Stimulated activated naive B cell treated with anti-CD40 and anti-IgM and Interleukin-4, amounts not matched to agents 10 μg/mL and 1 μg/mL and 100 μg/mL, for 72 hours (primary cell): ENCODE measurements around the gene C11orf24.
"Not testable (repeated sequence)": the region's sequence is repeated elsewhere in the genome, so short reads cannot be mapped to it uniquely, and the experiment has no call there.

ENCODE experiments used
- ATAC-seq, 2 donors: fragments of 150-1000 bp; cut with Tn5 transposase; replicated peaks; 2 replicates each; pipeline ENCODE4 v1.10.0; 2021; ENCODE audit warnings: moderate library complexity in 1 of 2
- DNase-seq: peaks from one replicate; pipeline ENCODE4 v3.0.0; 2021
- H3K27ac Mint-ChIP-seq: one replicate; pipeline ENCODE4 v1.8.0; 2022; ENCODE audit warnings: mild to moderate bottlenecking, mixed read lengths
- H3K27me3 Mint-ChIP-seq, 2 donors: one replicate each; pipeline ENCODE4 v1.8.0; 2022; ENCODE audit warnings: mixed read lengths in 2 of 2
- H3K36me3 Mint-ChIP-seq, 2 donors: one replicate each; pipeline ENCODE4 v1.8.0; 2022; ENCODE audit warnings: mixed read lengths in 2 of 2, mild to moderate bottlenecking in 1 of 2
- H3K4me1 Mint-ChIP-seq, 2 donors: one replicate each; pipeline ENCODE4 v1.8.0; 2022; ENCODE audit warnings: mixed read lengths in 2 of 2, mild to moderate bottlenecking in 1 of 2
- H3K4me3 Mint-ChIP-seq, 2 donors: one replicate each; pipeline ENCODE4 v1.8.0; 2022; ENCODE audit warnings: mild to moderate bottlenecking in 2 of 2, mixed read lengths in 2 of 2, moderate library complexity in 1 of 2
- H3K9me3 Mint-ChIP-seq, 2 donors: one replicate each; pipeline ENCODE4 v1.8.0; 2022; ENCODE audit warnings: mixed read lengths in 2 of 2, mild to moderate bottlenecking in 1 of 2

The C11orf24 gene

DNA sequence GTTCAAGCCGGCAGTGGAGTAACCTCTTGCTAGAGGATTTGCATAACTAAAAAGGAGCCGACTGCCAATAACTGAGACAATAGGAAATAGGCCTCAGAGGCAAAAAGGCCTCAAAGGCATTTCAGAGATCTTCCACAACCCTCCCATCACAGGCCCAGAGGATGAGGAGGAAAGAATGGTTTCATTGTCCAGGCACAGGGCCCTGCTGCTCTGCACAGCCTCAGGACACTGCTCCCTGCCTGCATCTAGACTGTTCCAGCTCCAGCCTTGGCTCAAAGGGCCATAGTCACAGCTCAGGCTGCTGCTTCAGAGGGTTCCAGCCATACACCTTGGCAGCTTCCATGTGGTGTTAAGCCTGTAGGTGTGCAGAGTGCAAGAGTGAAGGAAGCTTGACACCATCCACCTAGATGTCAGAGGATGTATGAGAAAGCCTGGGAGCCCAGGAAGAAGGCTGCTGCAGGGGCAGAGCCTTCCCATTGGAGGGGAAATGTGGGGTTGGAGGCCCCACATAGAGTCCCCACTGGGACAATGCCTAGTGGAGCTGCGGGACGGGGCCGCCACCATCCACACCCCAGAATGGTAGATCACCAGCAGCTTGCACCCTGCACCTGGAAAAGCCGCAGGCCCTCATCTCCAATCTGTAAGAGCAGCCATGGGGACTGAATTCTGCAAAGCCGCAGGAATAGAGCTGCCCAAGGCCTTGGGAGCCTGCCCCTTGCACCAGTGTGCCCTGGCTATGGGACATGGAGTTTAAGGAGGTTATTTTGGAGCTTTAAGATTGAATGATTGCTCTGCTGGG lies 32.4 kb upstream of the C11orf24 start:
- peaks cover 1 to 4% of the 10 kb centered on the region in 2 donors for H3K9me3 Mint-ChIP-seq

DNA sequence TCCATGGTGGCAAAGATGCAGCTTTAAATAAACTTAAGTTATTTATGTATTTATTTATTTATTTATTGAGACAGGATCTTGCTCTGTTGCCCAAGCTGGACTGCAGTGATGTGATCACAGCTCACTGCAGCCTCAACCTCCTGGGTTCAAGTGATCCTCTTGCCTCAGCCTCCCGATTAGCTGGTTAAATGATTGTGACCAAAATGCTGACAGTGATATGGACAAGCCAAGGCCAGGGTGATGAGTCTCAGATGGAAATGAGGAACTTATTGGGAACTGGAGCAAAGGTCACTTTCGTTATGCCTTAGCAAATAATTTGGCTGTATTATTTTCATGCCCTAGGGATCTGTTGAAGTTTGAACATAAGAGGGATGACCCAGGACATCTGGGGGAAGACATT lies 31.3 kb upstream of the C11orf24 start:
- Mint-ChIP-seq H3K4me3 (no peak overlapping the region), H3K9me3 (peaks cover 1 to 4% of the 10 kb centered on the region in 2 donors), H3K27me3 (no peaks in the 10 kb centered on the region), H3K27ac (no peak overlapping the region), H3K36me3 (peaks cover 3% of the 10 kb centered on the region in 2 donors), H3K4me1 (peaks cover 8 to 11% of the 10 kb centered on the region in 2 donors)
- DNase-seq (no peak), ATAC-seq (peak; percentile 42 to 60)

More for the DNA sequence above, 32.4 kb upstream of the C11orf24 start:
- no peaks in the 10 kb centered on the region for H3K27me3 Mint-ChIP-seq
- peaks cover 3% of the 10 kb centered on the region in 2 donors for H3K36me3 Mint-ChIP-seq
- no peak for ATAC-seq
- peaks cover 8 to 11% of the 10 kb centered on the region in 2 donors for H3K4me1 Mint-ChIP-seq
- DNase-seq: no peak
- H3K4me3 Mint-ChIP-seq: no peak overlapping the region
- no peak overlapping the region for H3K27ac Mint-ChIP-seq

DNA sequence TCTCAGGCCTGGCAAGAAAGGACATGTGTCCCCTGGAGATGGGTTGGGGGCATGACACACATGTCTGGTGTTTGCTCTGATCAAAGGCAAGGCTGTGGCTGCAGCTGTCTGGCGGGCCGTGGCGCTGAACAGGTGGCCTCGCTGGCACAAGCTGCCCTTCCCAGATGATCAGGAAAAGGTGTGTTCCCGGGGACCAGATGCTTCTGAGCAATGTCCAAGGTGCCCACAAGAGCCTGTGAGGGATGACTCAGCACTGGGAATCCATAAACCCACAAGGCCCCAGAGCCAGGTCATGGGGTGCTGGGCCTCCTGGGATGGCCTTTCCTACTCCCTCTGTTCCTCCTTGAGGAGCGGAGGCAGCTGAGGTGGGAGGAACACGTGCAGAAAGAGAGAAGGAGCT lies 30.9 kb upstream of the C11orf24 start:
- DNase-seq (no peak), ATAC-seq (no peak)
- Mint-ChIP-seq H3K9me3 (peaks cover 1 to 4% of the 10 kb centered on the region in 2 donors), H3K27ac (no peak overlapping the region), H3K36me3 (peaks cover 3% of the 10 kb centered on the region in 2 donors), H3K4me1 (peaks cover 11 to 14% of the 10 kb centered on the region in 2 donors), H3K27me3 (no peaks in the 10 kb centered on the region), H3K4me3 (no peak overlapping the region)

DNA sequence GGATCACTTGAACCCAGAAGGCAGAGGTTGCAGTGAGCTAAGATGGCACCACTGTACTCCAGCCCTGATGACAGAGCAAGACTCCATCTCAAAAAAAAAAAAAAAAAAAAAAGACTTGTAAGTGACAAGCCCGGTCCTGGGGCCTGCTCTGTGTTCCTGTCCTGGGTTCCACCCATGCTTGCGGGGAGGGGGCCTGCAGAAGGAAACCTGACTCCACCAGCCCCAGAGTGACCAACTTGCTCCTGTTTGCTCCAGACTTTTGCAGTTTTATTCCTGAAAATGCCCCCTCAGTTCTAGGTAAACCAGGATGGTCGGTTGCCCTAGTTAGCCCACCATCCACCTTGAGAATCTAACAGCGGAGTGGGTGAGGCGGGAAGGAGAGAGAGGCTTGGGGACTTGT lies 30.5 kb upstream of the C11orf24 start:
- peaks cover 1 to 4% of the 10 kb centered on the region in 2 donors for H3K9me3 Mint-ChIP-seq
- peaks cover 3% of the 10 kb centered on the region in 2 donors for H3K36me3 Mint-ChIP-seq
- H3K4me3 Mint-ChIP-seq: no peak overlapping the region
- H3K4me1 Mint-ChIP-seq: peaks cover 11 to 17% of the 10 kb centered on the region in 2 donors
- DNase-seq (no peak), ATAC-seq (no peak)
- H3K27me3 Mint-ChIP-seq: no peaks in the 10 kb centered on the region
- no peak overlapping the region for H3K27ac Mint-ChIP-seq

DNA sequence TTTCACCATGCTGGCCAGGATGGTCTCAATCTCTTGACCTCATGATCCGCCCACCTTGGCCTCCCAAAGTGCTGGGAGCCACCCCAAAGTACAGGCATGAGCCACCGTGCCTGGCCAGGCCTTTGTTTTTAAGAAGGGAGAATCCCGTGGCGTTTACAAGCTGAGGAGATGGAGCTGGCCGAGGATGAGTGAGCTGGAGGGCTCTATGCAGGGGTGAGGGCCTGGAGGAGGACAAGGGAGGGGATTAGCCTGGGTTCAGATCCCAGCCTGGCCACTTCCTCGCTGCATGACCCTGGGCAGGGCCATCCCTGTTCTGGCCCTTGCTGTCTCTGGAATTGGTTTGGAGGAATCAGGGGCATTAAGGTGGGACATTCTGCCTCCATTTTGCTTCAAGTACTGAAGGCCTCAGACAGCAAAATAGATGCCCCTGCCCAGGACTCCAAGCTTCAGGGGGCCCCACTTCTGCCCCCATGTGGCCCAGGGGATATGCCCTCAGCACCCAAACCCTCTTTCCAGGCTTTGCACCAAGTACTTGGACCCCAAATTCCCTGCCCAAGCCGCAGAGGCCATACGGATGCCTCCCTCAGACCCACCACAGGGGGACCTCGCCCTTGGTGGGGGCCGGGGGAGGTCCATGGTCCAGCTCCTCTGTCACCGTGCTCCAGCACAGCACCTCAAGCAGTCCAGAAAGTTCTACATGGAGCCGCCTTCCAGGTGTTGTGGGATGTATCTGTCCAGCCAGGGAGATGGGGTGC lies 28.5 kb upstream of the C11orf24 start:
- DNase-seq (no peak), ATAC-seq (no peak)
- peaks cover 20 to 33% of the 10 kb centered on the region in 2 donors for H3K4me1 Mint-ChIP-seq
- no peak overlapping the region for H3K27ac Mint-ChIP-seq
- no peak overlapping the region for H3K4me3 Mint-ChIP-seq
- no peaks in the 10 kb centered on the region for H3K27me3 Mint-ChIP-seq
- H3K36me3 Mint-ChIP-seq: peaks cover 3% of the 10 kb centered on the region in 2 donors
- H3K9me3 Mint-ChIP-seq: peaks cover 1 to 4% of the 10 kb centered on the region in 2 donors

DNA sequence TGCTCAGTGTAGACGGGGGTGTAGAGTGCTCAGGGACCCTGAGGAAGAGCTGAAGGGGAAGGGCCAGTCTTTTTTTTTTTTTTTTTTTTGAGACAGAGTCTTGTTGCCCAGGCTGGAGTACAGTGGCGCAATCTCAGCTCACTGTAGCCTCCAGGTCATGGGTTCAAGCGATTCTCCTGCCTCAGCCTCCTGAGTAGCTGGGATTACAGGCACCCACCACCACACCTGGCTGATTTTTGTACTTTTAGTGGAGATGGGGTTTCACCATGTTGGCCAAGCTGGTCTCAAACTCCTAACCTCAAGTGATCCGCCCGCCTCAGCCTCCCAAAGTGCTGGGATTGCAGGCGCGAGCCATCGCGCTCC lies 27.7 kb upstream of the C11orf24 start:
- not testable (repeated sequence) for H3K9me3 Mint-ChIP-seq, H3K27ac Mint-ChIP-seq, H3K4me3 Mint-ChIP-seq, H3K27me3 Mint-ChIP-seq, ATAC-seq, H3K36me3 Mint-ChIP-seq, DNase-seq
- peaks cover 20 to 33% of the 10 kb centered on the region in 2 donors for H3K4me1 Mint-ChIP-seq

DNA sequence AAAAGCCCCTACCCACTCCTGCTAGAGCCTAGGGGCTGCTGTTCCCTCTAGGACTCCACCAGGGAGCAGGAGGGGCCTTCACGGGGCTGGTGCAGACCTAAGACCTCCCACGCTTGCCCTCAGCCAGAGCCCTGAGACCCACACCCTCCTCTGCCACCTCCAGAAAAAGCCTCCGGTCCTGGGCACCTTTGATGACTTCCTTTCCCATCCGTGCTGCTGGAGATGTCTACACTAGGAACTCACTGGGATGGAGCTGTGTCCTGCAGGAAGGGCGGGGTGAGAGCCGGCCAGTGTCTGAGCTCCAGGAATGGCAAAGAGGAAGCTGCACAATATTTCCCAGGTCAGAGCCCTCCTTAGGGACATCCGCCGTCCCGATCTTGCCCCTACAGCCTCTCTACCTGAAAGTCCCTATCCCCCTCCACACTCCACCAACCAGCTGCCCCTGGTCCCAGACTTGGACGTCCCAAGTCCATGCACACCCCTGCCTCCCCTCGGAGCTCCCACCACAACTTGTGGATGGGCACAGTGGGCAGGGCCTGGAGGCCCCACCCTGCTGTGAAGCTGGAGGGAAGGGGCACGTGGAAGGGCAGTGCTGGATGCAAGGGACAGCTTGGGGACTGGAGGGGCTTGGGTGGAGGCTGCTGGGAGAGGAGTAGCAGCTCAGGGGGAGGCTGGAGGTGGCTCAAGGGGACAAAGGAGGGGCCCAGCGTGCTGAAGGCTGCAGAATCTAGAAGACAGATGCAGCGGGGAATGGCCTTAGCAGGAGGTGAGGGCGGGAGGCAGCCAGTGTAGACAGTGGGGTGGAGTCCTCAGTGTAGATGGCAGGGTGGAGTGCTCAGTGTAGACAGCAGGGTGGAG lies 27.1 kb upstream of the C11orf24 start:
- peaks cover 18 to 38% of the 10 kb centered on the region in 2 donors for H3K4me1 Mint-ChIP-seq
- no peak overlapping the region for H3K4me3 Mint-ChIP-seq
- H3K36me3 Mint-ChIP-seq: peaks cover 0 to under 1% of the 10 kb centered on the region in 2 donors
- no peak for ATAC-seq
- no peaks in the 10 kb centered on the region for H3K9me3 Mint-ChIP-seq
- H3K27me3 Mint-ChIP-seq: no peaks in the 10 kb centered on the region
- no peak for DNase-seq
- no peak overlapping the region for H3K27ac Mint-ChIP-seq

DNA sequence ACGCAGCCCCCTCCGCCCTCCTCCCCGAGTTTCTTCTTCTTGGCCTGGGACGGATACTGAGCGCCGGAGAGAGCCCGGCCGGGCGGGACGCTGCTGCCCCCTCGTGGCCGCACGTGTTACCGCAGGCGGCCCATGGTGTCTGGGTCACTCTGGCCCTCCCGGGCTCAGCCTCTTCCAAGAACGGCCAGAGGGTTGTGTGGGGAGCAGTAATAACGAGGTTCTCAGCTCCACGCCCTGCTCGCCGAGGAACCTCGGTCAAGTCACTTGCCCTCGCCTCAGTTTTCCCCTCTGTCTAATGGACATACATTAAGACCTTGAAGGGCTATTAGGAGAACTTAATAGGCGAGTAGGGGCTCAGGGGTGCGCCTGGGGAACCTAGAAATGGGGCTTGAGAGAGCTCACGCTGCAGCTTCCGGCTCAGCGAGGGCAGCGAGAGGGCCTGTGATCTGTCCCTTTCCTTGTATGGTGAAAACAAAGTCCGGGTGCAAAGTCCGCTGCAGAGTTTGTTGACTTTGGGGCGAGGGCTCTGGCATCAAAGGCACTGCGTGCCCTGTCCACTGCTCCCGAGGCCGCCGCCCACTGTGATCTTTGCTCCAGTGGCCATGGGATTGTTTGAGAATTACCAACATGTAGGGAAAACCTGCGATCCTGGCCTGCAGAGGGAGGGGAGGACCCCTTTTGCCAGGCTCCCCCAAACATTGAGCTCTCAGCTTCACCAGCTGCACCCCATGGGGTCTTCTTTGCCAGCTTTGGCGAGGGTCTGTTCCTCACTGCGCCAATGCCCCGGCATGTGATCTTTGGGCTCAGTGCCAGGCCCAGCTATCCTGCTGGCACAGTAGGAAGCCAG lies 26.3 kb upstream of the C11orf24 start:
- H3K4me3 Mint-ChIP-seq: peak overlapping the region; percentile 56 to 60
- peak; percentile 67 for DNase-seq
- H3K27ac Mint-ChIP-seq: no peak overlapping the region
- H3K4me1 Mint-ChIP-seq: peaks cover 21 to 41% of the 10 kb centered on the region in 2 donors
- H3K9me3 Mint-ChIP-seq: no peaks in the 10 kb centered on the region
- peak; percentile 96 to 97 for ATAC-seq
- H3K27me3 Mint-ChIP-seq: no peaks in the 10 kb centered on the region
- H3K36me3 Mint-ChIP-seq: no peaks in the 10 kb centered on the region

DNA sequence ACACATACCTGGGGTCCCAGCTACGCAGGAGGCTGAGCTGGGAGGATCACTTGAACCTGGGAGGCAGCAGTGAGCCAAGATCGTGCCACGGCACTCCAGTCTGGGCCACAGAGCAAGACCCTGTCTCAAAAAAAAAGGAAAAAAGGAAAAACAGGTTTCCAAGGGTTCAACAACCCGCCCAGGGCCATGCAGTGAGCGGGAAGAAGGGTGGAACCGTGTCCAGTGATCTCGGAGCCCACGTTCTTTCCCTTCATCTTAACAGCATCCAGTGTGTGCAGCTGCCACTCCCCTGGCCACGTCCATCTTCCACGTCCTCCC lies 25.7 kb upstream of the C11orf24 start:
- Mint-ChIP-seq H3K27me3 (no peaks in the 10 kb centered on the region), H3K27ac (no peak overlapping the region), H3K36me3 (no peaks in the 10 kb centered on the region), H3K4me1 (peaks cover 21 to 41% of the 10 kb centered on the region in 2 donors), H3K4me3 (peak overlapping the region; percentile 56 to 60), H3K9me3 (no peaks in the 10 kb centered on the region)
- DNase-seq (no peak), ATAC-seq (no peak)

DNA sequence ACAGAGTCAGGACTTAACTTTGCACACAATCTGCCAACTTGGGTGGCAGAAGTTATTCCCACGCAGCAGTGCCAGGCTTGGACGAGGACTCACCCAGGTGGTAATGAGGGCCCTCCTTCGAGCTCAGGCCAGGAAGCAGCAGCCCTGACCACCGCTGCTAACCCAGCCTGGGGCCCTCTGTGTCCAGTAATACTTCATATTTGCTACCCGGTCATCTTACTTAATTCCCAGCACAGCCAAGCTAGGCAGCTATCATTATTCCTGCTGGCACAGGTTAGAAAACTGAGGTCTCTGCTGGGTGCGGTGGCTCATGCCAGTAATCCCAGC lies 25.2 kb upstream of the C11orf24 start:
- no peaks in the 10 kb centered on the region for H3K9me3 Mint-ChIP-seq
- no peaks in the 10 kb centered on the region for H3K36me3 Mint-ChIP-seq
- H3K27me3 Mint-ChIP-seq: no peaks in the 10 kb centered on the region
- peaks cover 21 to 45% of the 10 kb centered on the region in 2 donors for H3K4me1 Mint-ChIP-seq
- ATAC-seq (no peak), DNase-seq (no peak)
- no peak overlapping the region for H3K4me3 Mint-ChIP-seq
- H3K27ac Mint-ChIP-seq: no peak overlapping the region

DNA sequence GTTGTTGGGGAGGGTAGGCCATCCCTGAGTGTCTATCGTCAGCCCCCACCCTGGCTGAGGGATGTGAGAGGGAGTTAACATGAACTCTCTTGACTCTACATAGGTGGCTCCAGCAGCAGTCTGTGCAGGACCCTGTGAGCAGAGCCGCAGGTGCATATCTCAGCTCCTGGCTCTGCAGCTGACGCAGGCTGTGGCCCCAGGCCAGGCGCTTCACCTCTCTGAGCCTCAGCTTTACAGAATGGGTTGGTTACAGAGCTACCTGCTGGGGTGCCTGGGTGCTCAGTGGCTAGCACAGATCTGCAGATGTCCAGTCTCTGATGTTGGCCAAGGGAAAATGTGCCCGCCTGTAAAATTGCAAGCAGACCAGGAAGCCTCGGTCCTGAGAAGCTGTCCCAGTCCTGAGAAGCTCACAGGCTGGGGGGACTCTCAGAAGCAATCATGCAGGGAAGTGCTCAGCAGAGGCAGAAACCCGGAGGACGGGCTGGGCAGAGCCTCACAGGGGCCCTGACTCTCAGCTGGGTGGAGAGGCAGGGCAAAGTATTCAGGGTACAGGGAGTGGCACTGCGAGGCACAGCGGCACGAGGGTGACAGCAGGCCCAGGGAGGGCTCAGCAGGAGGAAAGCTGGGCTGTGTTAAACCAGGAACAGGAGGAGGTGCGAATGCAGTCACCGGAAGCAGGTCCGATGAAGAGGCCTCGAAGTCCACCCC lies 24.7 kb upstream of the C11orf24 start:
- Mint-ChIP-seq H3K27ac (peak overlapping the region; percentile 88), H3K27me3 (no peaks in the 10 kb centered on the region), H3K4me3 (peak overlapping the region; percentile 18 to 67), H3K36me3 (no peaks in the 10 kb centered on the region), H3K9me3 (no peaks in the 10 kb centered on the region), H3K4me1 (peaks cover 21 to 45% of the 10 kb centered on the region in 2 donors)
- peak in 1 of 2 donors; percentile 19 for ATAC-seq
- no peak for DNase-seq

DNA sequence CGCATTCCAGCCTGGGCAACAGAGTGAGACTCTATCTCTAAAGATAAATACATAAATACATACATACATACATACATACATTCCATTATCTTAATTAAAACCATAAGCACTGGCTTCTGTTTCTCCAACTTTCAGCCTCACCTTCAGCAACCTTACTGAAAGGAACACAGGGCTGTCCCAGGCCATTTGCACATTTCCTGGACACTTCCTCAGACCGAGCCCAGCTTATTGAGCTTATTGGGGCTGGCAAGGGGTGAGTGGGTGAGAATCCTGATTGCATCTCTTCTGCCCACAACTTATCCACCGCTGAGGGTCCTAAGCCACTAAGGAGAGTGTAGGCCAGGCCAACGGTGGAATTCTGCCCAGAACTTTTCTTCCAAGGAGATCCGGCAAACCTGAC lies 24.2 kb upstream of the C11orf24 start:
- no peak for DNase-seq
- no peak overlapping the region for H3K27ac Mint-ChIP-seq
- H3K27me3 Mint-ChIP-seq: no peaks in the 10 kb centered on the region
- no peaks in the 10 kb centered on the region for H3K36me3 Mint-ChIP-seq
- ATAC-seq: no peak
- H3K9me3 Mint-ChIP-seq: no peaks in the 10 kb centered on the region
- no peak overlapping the region for H3K4me3 Mint-ChIP-seq
- peaks cover 21 to 46% of the 10 kb centered on the region in 2 donors for H3K4me1 Mint-ChIP-seq

DNA sequence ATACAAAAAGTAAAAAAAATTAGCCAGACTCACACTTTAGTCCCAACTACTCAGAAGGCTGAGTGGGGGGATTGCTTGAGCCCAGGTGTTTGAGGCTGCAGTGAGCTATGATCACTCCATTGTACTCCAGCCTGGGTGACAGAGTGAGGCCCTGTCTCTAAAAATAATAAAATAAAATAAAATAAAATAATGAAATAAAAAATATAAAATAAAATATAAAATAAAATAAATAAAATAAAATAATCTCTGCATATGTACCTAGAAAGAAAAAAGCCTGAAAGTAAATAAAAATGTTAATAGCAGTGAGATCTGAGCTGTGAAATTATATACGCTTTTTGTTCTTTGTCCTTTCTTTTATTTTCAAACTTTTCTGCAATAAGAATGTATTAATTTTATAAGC lies 23.5 kb upstream of the C11orf24 start:
- Mint-ChIP-seq H3K27ac (no peak overlapping the region), H3K36me3 (no peaks in the 10 kb centered on the region), H3K4me3 (no peak overlapping the region), H3K9me3 (no peaks in the 10 kb centered on the region), H3K27me3 (no peaks in the 10 kb centered on the region), H3K4me1 (peaks cover 23 to 50% of the 10 kb centered on the region in 2 donors)
- ATAC-seq (no peak), DNase-seq (no peak)
